Measurements from ENCODE around the gene GPSM1.
"Not testable (repeated sequence)": the region's sequence is repeated elsewhere in the genome, so short reads cannot be mapped to it uniquely, and the experiment has no call there.

Gene GPSM1

DNA sequence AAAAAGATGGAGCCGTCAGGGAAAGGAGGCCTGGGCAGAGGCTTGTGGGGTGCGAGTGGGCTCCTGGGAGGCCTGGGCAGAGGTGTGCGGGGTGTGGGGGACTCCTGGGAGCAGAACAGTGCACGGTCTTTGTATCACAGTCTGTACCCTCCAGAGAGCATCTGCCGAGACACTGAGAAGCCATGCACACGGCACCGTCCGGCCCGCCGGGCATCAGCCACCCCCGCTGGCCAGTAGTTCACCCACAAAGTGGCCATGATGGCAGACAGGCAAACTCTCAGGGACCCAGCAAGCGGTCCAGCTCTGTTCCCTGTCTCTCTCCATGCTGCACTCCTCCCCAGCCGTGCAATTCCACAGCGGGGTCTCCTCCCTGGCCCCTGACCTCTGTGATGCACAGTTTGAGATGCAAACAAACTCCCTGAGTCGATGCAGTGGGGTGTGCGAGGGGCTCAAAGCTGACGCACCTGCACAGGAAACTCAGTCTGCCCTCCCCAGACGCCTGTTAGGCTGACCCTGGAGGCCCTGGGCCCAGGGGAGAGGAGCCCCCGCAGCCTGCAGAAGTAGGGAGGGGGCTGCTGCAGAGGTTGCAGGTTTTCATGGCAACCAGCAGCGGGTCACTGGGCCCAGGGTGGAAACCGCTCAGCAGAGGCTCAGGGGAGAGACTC is 9.1 kb upstream of the GPSM1 start:
- DNase-seq (ENCODE audit: low read depth in 2 of 2), result no peak

DNA sequence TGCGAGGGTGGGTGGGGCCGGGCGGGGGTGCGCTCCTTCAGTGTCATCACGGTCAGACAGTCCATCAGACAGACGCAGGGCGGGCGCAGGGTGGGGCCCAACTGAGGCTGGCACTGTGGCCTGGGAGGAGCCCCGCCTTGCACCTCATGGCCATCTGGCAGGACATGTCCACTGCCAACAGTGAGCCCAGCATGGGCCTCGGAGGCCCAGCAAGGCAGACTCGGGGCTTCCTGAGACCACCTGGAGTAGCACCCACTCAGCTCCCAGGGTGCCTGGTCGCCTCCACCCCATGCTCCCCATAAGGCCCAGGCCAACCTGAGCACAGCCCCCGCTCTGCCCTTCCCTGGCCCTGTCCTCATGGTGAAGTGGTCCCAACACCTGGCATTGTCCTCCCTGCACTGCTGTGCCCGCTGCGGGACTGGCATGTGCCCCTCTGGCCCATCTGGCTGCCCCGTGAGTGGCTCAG is 8.5 kb upstream of the GPSM1 start:
- DNase-seq (ENCODE audit: low read depth in 2 of 2), result no peak

DNA sequence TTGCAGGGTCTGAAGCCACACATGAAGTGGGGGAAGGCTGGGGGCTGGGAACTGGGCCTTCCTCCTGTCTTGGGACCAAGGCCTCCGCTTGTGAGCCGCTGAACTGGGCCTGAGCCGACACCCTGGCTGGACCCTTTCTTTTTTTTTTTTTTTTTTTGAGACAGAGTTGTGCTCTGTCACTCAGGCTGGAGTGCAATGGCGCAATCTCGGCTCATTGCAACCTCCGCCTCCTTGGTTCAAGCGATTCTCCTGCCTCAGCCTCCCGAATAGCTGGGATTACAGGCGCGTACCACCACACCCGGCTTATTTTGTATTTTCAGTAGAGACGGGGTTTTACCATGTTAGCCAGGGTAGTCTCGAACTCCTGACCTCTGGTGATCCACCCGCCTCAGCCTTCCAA is 8.1 kb upstream of the GPSM1 start:
- DNase-seq (ENCODE audit: low read depth in 2 of 2), result not testable (repeated sequence)

DNA sequence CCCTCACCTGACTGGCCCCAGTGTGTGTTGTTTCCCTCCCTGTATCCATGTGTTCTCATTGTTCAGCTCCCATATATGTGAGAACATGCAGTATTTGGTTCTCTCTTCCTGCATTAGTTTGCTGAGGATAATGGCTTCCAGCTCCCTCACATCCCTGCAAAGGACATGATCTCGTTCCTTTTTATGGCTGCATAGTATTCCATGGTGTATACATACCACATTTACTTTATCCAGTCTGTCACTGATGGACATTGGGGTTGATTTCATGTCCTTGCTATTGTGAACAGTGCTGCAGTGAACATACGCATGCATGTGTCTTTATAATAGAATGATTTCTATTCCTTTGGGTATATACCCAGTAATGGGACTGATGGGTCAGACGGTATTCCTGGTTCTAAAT is 7.4 kb upstream of the GPSM1 start:
- not testable (repeated sequence) for DNase-seq (ENCODE audit: low read depth in 2 of 2)

DNA sequence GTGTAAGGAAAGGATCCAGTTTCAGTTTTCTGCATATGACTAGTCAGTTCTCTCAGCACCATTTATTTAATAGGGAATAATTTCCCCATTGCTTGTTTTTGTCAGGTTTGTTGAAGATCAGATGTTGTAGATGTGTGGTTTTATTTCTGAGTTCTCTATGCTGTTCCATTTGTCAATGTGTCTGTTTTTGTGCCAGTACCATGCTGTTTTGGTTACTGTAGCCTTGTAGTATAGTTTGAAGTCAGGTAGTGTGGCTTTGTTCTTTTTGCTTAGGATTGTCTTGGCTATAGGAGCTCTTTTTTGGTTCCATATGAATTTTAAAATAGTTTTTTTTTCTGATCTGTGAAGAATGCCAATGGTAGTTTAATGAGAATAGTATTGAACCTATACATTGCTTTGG is 6.4 kb upstream of the GPSM1 start:
- DNase-seq (ENCODE audit: low read depth in 2 of 2), result not testable (repeated sequence)

DNA sequence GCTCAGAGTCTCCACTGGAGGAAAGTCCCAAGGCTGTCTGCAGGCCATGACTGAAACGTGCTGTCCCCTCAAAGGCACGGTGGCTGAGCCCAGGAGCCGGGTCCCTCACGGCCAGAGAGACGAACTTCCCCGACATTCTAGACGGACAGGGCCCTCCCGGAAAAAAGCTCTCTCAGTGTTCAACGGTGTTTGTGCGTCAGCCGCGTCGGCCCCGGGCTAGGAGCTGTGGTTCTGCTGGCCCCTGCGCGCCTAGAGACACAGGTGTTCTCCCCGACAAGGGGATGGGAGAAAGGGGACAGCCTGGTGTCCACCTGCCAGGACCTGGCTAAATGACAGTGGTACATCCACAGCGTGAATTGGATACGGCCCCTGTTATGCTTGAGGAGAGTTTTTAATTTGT is 5.8 kb upstream of the GPSM1 start:
- DNase-seq (ENCODE audit: low read depth in 2 of 2), result no peak

DNA sequence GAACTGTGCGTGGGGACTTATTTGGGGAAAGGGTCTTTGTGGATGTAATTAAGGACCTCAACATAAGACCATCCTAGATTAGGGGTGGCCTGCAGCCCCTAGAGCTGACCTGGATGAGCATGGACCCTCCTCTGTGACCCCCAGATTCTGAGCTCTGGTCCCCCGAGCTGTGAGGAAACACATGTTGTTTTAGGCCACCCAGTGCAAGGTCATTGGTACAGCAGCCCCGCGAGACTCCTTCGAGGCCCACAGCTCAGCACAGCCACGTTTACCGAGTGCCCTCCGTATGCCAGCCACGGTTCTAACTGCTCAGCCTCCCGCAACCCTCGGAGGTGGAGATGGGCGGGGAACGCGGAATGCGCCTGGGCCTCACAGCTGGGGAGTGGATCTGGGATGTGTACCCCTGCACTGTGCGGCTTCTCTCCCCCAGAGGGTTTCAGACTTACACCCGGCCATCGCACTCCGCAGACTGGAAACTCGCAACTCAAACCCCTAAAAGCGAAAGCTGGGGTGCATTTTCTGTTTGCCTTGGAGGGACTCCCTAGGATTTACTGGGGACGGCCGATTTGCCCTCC is 4.5 kb upstream of the GPSM1 start:
- DNase-seq (ENCODE audit: low read depth in 2 of 2), result no peak

DNA sequence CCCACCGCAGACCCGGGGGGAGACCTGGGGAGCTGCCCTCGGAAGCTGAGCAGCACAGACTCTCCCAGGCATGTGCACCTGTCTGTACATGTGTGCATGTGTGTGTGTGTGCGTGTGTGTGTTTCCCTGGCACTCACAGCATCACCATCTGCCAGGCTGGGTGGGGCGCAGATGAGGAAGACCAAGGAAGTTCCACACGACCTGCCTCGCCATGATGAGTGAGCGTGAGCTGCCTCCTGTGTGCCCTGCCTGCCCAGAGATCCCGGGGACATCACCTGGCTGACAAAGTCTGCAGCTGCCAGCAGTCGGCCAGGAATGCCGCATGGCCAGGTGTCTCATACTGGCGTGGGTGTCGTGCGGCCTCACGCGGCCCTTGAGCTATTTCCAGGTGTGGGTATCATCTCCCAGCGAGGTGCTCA is 4.0 kb upstream of the GPSM1 start:
- DNase-seq (ENCODE audit: low read depth in 2 of 2), result no peak

DNA sequence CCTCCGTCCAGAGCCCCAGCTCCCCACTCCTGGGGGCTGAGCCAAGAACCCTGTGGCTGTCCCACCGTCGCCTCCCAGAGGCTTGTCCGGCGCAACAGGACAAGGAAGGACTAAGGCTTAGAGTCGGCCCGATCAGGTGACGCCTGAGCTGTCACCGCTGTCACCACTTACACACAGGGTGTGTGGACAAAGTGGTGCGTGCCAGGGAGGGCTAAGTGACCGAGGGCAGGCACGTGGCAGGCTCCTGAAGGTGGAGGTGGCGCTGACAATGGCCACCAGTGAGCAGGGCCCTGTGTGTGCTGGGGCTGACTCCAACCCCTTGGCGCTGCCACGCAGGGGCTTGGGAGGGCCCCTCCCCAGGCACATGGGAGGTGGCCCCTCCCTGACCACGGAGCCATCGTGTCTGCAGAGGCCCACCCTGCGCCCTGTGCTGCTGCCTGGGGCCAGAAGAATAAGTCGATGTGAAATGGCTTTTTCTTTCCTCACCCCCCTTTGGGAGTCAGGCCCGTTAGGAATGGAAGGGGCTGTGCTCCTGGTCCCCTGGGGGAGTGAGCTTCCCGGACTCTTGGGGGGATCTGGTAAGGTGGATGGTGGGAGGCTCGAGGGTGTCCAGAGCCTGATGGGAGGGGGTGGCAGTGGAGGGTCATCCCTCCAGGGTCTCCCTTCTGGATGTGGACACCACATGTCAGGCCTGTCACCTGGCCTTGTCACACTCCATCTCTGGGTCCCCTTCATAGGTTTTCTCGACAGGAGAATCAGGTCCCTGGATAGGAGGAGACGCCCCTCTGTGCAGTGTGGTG is 2.6 kb upstream of the GPSM1 start:
- DNase-seq (ENCODE audit: low read depth in 2 of 2), result no peak

DNA sequence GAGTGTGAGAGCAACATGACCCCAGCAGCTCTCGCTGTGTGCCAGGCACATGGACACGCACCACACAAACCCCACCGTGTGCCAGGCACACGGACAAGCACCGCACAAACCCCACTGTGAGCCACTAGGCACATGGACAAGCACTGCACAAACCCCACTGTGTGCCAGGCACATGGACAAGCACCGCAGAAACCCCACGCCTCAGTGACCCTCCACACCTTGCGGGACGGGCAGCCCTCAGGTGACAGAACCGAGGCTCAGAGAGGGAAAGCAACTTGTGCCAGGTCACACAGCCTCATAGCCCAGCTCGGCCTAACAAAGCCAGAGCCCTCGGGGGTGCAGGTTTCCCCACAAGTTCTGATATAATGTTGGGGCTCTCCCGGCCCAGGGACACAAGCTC is 2.0 kb upstream of the GPSM1 start:
- no peak for DNase-seq (ENCODE audit: low read depth in 2 of 2)

DNA sequence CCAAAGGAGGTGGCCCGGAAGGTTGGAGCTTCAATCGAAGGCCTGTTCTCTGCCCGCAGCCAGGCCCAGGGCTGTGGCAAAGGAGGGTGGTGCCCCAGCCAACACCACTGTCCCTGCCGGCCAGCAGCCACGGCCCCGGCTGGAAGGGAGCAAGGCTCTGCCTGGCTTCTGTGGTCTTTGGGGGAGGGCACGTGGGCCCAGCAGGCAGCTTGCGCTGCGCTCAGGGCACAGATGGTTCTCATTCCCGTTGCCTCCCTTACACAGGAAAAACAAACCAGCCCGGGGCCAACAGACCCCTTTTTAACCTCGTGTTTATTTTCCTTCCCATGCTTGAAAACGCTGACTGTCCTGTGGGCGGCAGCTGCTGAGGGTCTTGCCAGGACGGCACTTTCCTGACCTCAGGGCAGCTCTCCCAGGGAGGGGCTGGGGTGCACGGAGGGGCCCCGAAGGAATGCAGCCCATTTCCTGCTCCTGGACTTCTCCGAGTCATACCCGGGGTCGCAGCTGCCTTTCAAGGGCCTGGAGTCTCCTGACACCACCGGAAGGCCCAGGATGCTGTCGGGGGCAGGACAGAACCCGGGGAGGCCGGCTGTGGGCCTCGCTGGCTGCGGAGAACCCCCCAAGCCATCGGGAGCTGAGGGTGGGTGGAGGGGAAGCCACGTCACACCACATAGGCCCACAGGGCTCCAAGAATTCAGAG is 1.1 kb upstream of the GPSM1 start:
- DNase-seq (ENCODE audit: low read depth in 2 of 2), result no peak

DNA sequence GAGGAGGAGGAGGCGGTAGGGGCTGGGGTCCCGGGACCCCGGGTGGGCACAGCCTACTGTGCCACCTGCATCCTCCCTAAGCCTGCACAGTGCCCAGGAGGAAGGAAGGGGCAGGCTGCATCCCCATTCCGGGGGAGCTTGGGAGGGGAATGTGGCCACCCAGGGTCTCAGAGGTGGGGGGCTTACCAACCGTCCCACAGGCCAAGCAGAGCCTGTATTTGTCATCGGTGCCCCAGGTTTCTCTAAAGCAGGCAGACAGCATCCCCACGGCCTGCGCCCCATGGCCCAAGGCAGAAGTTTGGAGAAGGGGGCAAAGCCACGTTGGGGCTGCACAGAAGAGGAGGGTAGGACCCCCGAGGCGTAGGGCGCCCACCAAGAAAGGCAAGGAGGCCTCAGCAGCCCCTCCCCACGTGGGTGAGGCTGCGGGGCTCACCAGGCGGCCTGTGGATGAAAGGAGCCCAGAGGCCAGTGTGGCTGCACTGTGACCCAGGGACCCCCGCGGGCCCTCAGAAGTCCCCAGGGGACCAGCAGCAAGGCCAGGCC is 507 bp upstream of the GPSM1 start:
- no peak for DNase-seq (ENCODE audit: low read depth in 2 of 2)

DNA sequence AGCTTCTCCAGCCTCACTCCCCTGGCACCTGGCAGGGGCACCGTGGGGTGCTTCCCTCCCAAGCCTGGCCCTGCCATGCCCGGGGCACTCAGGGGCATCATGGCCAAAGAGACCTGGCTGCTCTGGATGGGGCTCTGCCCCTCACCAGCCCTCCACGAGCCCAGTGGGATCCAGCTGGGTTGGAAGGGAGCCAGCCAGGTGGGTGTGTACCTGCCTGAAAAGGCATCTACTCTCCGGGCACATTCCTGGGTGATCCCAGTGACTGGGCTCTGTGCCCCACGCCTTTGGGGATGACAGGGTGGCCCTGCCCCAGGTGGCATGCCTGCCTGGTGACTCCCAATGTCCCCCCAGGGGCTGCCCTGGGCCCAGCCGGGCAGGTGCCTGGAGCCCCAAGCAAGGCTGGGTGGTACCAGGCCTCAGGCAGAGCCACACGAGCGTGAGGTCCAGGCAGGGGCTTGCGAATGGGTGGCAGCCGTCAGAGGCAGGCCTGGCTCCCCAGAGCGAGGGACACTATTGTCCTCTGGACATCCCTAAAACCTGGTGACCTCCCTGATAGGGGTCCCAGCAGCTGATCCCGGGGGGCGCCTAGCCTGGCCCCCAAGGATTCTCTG is 777 bp downstream of the GPSM1 start:
- no peak for DNase-seq (ENCODE audit: low read depth in 2 of 2)

DNA sequence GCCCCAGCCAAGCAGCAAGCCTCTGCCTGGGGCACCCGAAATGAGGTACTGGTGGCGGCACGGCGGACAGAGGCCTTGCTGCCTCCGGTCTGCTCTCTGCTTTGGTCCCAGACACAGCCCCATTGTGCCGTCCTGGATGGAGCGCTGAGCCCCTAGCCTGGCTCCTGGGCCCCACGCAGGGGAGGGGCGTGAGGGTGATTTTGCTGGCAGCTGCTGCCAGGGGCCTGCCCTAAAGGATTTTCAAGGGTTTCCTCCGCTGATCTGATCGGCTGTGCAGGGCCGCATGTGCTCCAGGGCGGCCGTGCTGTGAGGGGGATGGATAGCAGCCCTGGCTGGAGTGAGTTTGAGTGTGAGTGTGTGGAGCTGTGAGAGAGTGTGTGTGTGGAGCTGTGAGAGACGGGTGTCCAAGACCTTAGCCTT is 1.3 kb downstream of the GPSM1 start:
- DNase-seq (ENCODE audit: low read depth in 2 of 2), result no peak

DNA sequence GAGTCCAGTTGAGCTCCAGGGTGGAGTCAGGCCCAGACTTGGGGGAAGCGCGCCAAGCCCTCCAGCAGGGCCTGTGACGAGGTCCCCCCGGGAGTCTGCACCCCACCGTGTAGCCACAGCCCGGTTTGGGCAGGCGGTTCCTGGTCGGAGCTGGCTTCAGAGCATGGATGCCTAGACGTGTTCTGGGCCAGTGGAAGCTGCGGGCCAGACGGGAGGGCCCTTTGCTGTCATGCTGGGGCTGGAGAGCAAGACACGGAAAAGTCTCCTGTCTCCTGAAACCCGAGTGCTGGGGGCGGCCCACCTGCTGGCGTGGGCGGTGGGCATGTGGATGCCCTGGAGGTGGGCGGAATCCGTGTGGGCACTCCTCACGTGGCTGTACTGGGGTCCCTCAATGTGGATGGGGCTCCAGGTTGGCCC is 1.9 kb downstream of the GPSM1 start:
- DNase-seq (ENCODE audit: low read depth in 2 of 2), result no peak

DNA sequence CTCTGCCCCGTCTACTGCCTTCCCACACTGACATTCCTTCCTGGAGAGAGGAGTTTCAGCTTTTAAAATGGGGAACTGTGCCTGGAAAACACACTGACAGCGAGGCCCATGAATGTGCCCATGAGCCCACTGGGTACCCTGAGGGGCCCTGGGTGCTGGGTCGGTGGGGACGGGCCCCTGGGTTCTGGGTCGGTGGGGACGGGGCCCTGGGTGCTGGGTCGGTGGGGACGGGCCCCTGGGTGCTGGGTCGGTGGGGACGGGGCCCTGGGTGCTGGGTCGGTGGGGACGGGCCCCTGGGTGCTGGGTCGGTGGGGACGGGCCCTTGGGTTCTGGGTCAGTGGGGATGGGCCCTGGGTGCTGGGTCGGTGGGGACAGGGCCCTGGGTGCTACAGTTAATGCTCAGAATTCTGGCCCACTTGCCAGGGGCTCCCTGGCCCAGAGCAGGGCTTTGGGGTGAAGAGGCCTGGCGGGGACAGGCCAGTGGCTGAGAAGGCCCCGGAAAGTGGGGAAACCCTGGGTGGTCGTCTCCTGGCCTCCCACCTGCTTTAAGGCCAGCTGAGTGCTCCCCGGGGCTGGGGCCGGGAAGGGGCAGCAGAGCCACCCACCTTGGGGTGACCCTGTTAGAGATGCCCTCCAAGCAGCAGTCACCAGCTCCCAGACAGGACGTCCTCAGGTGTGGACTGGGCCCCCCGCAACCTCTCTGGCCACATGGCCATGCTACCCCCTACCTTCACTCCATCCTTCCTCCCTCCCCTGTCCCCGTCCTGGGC is 2.5 kb downstream of the GPSM1 start:
- DNase-seq (ENCODE audit: low read depth in 2 of 2), result no peak

DNA sequence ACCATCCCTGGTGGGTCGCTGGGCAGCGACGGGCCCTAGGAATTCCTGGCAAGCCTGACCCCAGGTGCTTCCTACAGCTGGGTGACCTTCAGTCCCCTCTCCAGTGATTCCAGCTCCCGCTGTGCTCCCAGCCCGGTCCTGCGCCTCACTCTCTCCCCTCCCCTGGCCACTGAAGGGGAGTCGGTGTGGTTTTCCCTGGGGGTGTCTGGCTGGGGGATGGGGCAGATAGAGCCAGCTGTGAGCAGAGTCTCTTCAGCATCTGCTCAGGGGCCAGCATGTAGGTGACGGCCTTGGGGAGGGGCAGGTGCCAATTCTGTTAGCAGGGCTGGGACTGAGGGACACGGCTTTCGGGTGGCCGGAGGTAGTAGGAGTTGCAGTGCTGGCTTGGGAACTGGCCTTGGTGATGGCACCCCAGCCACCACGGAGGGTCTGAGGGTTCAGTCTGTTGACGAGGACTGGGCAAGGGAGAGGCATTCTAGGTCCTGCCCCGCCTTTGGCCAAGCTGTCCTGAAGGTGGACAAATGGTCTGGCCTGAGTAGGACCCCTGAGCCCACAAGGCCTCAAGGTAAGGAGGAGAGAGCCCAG is 3.2 kb downstream of the GPSM1 start:
- DNase-seq (ENCODE audit: low read depth in 2 of 2), result no peak

DNA sequence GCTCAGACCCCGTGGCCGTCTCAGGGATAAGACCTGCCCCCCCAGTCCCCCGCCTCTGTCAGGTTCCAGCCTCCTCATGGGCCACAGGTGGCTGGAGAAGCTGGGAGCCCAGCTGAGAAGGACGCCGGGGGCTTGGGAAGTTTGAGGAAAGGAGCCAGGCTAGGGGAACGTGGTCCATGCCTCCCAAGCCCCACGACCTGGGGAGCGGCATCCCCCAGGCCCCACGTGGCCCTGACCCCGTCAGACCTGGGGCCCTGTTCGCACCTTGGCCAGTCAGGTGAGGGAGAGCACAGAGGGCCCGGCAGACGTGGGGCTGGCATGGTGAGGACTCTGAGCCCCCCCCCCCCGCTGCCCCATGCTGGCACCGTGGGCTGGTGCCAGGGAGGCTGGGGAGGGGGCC is 3.7 kb downstream of the GPSM1 start:
- no peak for DNase-seq (ENCODE audit: low read depth in 2 of 2)

DNA sequence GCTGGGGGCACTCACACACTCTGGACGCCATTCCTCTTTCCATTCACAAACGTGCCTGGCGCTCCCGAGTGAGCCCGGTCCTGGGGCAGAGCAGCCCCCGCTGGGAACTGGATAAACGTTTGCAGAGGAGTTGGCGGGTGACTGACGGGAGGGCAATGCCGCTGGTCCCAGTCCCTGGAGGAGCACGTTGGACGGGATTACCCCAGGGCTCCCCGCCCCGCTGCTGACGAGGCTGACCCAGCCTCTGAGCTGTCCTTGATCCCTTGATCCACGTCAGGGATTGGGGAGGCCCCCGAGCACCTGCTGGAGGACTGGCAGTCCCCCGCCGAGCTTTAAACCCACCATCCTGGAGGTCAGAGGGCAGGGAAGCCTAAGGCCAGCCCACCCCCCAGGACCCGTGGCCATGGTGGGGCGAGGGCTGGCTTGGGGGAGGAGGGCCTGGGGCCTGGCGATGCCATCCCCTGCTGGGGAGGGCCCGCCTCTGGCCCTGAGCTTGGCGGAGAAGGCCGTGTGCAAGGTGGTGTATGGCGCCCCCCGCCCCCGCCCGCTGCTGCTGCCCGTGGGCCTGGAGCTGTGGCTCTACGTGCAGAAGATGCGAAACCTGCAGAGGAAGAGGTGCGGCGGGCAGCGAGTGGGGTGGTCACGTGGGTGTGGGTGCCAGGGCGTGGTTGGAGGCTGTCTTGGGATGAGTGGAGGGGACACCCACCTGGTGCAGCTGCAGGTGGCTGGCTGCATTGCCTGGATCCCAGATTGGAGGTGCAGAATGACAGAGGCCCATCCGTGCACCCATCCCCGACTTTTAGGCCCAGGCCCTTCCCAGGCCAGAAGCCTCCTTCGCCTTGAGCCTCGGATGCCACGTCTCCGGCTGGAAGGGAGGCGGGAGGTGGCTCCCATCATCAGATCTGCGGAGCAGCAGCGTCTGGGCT is 4.5 kb downstream of the GPSM1 start:
- DNase-seq (ENCODE audit: low read depth in 2 of 2), result no peak
